ENCODE measurements around the gene SHISA7.
A peak's percentile ranks its signal among the peaks of the same experiment; 100 is the strongest.
"Not testable (repeated sequence)": the region's sequence is repeated elsewhere in the genome, so short reads cannot be mapped to it uniquely, and the experiment has no call there.

SHISA7 gene

GRCh38 chr19:55463583-55464031 lies 20.5 kb upstream of the SHISA7 start:
- DNase-seq (ENCODE audit: low read depth in 2 of 2): no peak

DNA sequence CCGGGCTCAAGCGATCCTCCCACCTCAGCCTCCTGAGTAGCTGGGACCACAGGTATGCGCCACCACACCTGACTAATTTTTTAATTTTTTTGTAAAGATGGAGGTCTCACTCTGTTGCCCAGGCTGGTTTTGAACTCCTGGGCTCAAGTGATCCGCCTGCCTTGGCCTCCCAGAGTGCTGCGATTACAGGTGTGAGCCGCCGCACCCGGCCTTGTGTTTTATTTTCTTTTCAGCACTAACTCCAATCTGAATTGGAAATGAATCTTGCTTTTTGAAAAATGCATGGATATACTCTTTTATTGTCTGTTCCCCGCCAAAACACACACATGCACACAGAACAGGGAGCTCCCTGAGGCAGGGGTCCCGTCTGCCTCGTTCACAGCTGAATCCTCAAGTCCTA lies 19.6 kb upstream of the SHISA7 start:
- no peak for DNase-seq (ENCODE audit: low read depth in 2 of 2)

GRCh38 chr19:55461974-55462626 lies 19.0 kb upstream of the SHISA7 start:
- no peak for DNase-seq (ENCODE audit: low read depth in 2 of 2)

GRCh38 chr19:55461259-55461973 lies 18.3 kb upstream of the SHISA7 start, which contains the start of gene ISOC2:
ISOC2 (minus strand) TSS chr19:55461642; CDS start chr19:55456486, 5,156 bp downstream.
- DNase-seq (ENCODE audit: low read depth in 2 of 2): peak; percentile 100

DNA sequence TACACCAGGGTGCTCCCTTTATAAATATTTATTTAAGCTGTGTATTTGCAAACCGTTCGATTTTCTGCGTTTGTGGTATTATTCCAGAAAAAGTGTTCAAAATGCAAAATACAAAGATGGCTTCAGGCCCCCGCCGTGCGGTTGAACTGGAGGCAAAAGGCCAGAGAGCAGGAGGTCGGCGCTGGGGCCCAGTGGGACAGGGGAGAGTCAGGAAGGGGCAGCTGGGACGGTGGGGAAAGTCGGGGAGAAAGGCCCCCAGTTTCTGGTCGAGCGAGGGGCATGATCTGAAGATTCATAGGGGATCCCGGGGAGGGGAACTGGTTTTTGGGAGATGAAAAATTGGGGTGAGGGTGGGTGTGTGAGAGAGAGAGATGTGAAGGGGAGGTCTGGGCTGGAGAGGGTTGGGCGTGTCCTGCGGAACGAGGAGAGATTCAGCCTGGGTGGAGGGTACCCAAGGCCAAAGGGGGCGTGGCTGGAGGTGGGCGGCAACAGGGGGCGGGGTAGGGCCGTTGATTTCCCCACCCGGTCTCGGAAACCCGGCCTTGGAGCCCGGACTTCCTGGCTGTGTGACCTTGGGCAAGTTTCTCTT lies 17.7 kb upstream of the SHISA7 start:
- peak in 1 of 2 donors; percentile 24 for DNase-seq (ENCODE audit: low read depth in 2 of 2)

GRCh38 chr19:55459950-55460657 lies 17.0 kb upstream of the SHISA7 start:
- DNase-seq (ENCODE audit: low read depth in 2 of 2): no peak

DNA sequence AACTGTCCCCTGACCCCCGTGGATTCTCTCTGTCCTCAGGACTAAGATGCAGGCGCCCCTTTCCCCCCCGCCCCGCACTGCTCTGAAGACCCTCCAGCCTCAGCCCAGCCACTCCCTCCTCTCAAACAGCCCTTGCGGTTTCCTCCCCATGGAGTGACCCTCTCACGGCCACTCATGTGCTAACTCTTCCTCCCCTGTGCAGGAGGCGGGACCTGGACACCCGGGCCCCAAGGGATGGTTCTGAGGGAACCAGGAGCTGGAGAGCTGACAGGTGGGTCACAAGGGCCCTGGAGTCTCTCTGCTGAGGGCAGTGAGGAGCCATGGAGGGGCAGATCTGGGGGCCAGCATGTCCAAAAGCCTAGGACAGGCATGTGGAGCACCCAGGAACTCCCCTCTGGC lies 16.4 kb upstream of the SHISA7 start:
- no peak for DNase-seq (ENCODE audit: low read depth in 2 of 2)

DNA sequence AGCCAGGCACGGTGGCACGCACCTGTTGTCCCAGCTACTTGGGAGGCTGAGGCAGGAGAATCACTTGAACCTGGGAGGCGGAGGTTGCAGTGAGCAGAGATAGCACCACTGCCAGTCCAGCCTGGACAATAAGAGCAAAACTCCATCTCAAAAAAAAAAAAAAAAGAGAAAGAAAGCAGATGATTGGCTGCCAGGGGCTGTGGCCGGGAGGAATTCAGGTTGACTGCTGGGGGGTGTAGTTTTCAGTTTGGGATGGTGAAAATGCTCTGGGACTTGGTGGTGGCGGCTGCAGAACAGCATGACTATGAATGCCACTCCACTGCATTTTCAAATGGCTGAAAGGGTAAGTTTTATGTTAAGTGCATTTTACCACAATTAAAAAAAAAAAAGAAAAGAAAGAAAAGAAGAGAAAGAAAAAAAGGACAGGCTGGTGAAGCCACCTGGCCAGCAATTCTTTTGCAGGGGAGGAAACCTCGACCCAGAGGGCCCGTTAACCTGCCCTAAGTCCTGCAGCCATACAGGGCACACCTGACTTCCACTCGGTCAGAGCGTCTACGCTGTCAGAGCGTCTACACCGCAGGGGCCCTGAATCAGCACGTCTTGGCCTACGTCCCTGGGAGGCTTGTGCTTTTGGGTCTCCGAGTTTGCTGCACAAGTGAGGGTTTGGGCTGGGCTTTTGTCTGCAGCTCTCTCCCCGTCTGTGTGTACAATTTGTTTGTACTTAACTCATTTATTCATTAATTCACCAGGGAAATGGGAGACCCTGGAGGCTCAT lies 14.8 kb upstream of the SHISA7 start:
- no peak for DNase-seq (ENCODE audit: low read depth in 2 of 2)

GRCh38 chr19:55456347-55456746 lies 13.2 kb upstream of the SHISA7 start:
- DNase-seq (ENCODE audit: low read depth in 2 of 2): no peak

DNA sequence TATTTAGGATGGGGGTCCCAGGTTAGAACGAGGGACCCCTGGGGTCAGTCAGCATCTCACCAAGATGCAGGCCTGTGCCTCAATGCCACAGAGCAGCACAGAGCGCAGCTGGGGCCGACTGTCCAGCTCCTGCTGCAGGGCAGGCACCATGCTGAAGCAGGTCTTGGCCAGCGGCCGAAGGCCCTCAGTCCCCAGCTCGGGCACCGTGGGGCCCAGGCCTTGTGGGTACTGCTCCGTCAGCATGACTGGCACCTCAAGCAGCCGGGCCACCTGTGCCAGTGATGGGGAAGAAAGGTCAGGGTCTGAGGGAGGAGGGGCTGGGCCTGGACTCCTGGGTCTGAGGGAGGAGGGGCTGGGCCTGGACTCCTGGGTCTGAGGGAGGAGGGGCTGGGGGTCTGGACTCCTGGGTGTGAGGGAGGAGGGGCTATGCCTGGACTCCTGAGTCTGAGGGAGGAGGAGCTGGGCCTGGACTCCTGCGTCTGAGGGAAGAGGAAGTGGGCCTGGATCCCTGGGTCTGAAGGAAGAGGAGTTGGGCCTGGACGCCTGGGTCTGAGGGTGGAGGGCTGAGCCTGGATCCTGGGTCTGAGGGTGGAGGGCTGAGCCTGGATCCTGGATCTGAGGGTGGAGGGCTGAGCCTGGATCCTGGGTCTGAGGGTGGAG lies 12.6 kb upstream of the SHISA7 start:
- DNase-seq (ENCODE audit: low read depth in 2 of 2): no peak

- DNase-seq (ENCODE audit: low read depth in 2 of 2): no peak
Observed at GRCh38 chr19:55454787-55455243, 11.7 kb upstream of the SHISA7 start.

DNA sequence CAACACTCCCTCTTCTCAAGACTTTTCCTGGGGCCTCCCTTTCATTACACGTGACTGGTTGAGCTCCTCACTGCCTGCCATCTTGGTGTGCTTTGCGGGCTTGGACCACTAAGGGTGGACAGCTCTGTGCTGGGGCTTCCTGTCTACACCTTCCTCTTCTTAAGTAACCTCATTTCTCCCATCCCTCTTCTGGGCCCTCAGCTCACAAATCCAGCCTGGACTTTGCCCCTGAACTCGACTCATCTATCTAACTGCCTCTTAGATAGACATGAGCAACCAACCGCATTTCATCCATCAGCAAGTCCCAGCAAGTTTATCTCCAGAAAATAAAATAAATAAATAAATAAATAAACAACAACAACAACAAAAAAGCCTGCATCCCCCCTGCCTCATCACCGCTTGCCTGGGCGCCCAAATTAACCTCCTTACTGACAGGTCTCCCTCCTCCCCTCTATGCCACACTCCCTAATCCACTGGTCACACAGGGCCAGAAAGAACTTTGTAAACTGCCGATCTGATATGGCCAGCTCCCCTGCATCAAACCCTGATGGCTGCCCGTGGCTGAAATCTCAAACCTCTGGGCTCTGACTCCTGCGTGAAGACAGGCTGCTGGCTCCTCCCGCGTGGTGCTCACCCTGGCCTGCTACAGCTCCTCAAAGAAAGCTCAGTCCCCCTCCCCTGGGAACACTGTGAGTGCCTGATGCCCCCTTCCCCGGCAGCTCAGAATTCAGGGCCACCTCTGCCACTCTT lies 10.6 kb upstream of the SHISA7 start:
- no peak for DNase-seq (ENCODE audit: low read depth in 2 of 2)

DNA sequence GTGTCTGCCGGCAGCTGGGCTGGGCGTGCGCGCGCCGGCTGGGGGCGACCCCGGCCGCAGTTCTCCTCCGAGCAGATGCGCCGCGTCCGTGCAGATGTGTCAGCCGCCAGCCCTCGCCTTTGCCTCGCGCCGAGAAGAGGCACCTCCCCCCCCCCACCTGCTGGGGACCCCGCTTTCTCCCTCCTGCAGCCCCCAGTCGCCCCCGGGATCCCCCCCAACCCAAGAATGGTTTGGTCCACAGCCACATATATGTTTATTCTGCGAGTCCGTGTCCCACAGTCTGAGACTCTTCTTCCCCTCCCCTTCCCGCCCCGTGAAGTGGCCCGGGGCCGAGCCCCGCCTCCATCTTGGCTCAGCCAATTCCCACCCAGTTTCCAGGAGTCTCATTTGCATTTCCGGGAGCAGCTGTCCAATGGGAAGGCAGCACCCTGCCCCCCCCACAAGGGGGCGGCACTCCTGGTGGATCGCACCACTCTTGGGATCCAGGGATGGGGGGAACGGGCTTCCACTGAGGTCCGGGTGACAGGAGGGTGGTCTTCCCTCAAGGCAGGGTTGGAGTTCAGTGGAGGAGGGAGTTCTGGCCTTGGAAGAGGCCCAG lies 9.7 kb upstream of the SHISA7 start:
- DNase-seq (ENCODE audit: low read depth in 2 of 2): no peak

DNA sequence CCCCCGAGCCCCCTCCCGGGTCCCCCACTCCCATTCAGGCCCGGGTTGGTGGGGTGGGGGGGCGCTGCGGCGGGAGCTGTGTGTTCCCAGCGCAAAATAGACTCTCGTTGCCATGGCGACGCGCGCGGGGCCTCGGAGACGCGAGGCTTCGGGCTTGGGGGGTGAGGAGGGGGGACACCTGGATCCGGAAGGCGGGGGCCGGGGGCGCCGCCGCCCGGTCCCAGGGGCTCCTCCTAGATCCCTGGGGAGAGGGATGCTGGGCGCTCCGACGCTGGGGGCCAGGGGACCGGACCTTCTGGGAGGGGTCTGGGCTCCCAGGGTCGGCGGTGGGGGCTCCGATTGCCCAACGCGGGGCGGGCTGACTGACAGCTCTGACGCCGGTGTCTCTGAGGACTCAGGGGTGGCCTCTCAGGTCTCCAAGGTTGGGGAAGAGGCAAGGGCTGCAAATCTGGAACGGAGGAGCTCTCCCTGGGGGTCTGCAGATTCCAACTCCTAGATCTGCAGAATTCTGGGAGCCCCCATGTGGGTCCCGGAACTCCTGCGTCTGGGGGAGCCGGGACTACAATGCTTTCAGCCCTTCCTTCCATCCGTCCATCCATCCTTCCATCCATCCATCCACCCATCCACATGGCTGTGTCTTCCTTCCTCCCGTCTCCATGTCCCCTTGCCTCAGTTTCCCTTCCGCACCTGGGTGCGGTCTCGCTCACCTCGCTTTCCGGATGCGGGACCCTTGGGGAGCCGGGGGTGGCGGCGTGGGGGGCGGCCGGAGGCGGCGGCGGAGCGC lies 9.1 kb upstream of the SHISA7 start:
- no peak for DNase-seq (ENCODE audit: low read depth in 2 of 2)

DNA sequence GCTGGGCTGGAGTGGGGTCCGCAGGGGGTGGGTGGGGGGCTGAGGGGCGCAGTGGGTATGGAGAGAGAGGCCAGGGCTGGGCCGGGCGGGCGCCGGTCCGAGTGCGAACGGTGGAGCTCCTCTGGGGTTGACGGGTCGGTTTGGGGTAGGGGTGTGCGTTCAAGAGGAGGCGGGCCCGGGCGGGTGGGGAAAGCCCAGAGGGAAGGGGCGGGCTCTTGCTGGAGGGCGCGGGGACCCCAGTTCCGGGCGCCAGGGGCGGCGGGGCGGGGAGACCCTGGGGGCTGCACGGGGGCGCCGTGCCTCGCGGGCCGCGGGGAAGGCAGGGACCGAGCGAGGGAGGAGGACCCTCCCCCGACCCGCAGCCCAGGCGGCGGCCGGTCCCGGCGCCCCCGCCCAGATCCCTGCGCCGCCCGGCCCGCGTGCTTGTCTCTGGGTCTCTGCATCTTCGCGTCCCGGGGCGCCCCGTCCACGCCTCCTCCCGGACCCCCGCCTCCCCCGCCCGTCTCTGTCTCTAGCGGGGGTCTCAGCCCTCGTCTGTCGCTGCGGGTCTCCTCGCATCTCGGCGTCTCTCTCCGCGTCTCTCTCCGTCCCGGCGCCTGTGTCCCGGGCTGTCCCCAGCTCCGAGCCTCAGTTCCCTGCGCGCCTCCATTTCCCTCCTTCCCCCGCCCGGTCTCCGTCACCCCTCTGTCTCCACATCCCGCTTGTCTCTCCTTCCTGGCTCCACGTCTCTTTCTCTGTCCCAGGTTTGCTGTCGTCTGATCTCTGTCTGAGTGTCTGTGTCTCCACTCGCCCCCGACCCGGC lies 8.3 kb upstream of the SHISA7 start:
- DNase-seq (ENCODE audit: low read depth in 2 of 2): no peak

DNA sequence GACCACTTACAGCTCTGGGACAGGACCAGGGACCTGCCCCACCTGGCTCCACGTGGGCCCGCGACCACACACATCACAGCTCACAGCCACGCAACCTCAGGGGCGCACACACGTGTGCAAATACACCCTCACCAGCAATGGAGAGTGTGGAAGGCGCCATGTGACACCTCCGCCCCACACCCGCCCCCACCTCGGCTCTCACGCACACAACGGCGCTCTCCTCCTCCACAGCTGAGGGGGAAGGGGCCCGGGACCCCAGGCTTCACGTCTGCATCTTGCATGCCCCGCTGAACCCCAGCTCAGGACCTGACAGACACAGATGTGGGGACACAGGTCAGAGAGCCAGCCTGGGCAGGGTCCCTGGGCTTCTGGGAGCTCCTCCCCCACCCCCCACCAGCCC lies 6.4 kb upstream of the SHISA7 start:
- no peak for DNase-seq (ENCODE audit: low read depth in 2 of 2)

GRCh38 chr19:55448175-55448490 lies 5.0 kb upstream of the SHISA7 start:
- not testable (repeated sequence) for DNase-seq (ENCODE audit: low read depth in 2 of 2)

GRCh38 chr19:55447421-55448174 lies 4.5 kb upstream of the SHISA7 start:
- no peak for DNase-seq (ENCODE audit: low read depth in 2 of 2)
